Effector CD4-positive, alpha-beta T cell (primary cell): Measurements from ENCODE around the gene ACKR3.

Source experiments
- DNase-seq: peaks from one replicate; pipeline ENCODE4 v3.0.0-alpha.2; 2020

Gene ACKR3

GRCh38 chr2:236587861-236588815 is 18.5 kb downstream of the ACKR3 start:
- DNase-seq: no peak

GRCh38 chr2:236588932-236589592 is 19.4 kb downstream of the ACKR3 start:
- DNase-seq: no peak

- no peak for DNase-seq
Observed at GRCh38 chr2:236590846-236591245, 21.2 kb downstream of the ACKR3 start.

- no peak for DNase-seq
Observed at GRCh38 chr2:236592821-236593220, 23.2 kb downstream of the ACKR3 start.

GRCh38 chr2:236593531-236593930 is 23.9 kb downstream of the ACKR3 start:
- DNase-seq: no peak

- no peak for DNase-seq
Observed at GRCh38 chr2:236593956-236594355, 24.3 kb downstream of the ACKR3 start.

- no peak for DNase-seq
Observed at GRCh38 chr2:236597629-236598028, 28.0 kb downstream of the ACKR3 start.

- DNase-seq: no peak
Observed at GRCh38 chr2:236599059-236599458, 29.4 kb downstream of the ACKR3 start.

GRCh38 chr2:236600158-236600557 is 30.5 kb downstream of the ACKR3 start:
- no peak for DNase-seq

GRCh38 chr2:236600892-236601291 is 31.3 kb downstream of the ACKR3 start:
- no peak for DNase-seq

- DNase-seq: no peak
Observed at GRCh38 chr2:236601316-236602202, 31.9 kb downstream of the ACKR3 start.

- no peak for DNase-seq
Observed at GRCh38 chr2:236602678-236603077, 33.1 kb downstream of the ACKR3 start.

GRCh38 chr2:236603361-236604015 is 33.9 kb downstream of the ACKR3 start:
- no peak for DNase-seq

- no peak for DNase-seq
Observed at GRCh38 chr2:236604575-236605344, 35.1 kb downstream of the ACKR3 start.

- DNase-seq: no peak
Observed at GRCh38 chr2:236605345-236605734, 35.7 kb downstream of the ACKR3 start.

- DNase-seq: no peak
Observed at GRCh38 chr2:236606023-236606422, 36.4 kb downstream of the ACKR3 start.

GRCh38 chr2:236607471-236608187 is 38.0 kb downstream of the ACKR3 start:
- no peak for DNase-seq

- DNase-seq: no peak
Observed at GRCh38 chr2:236608188-236608525, 38.5 kb downstream of the ACKR3 start.

- DNase-seq: no peak
Observed at GRCh38 chr2:236608710-236609109, 39.1 kb downstream of the ACKR3 start.

- DNase-seq: no peak
Observed at GRCh38 chr2:236610991-236611821, 41.6 kb downstream of the ACKR3 start.
